ENCODE results near the gene ARHGAP28. TPM values are rescaled to one million over a fixed set of nuclear protein-coding genes. Genes with fewer than 3 reads are reported as not detected.

The ARHGAP28 gene
- total and polyA plus RNA-seq, 10 of the 15 experiments (the other 5 are each of a cell fraction or from before 2014, with no cell fraction given): not detected

- TF ChIP-seq TCF3 (IDR thresholded peaks at IDR 0.05; ENCODE audit: borderline replicate concordance, insufficient read depth, low read depth, low read length) (no peak), BHLHE40 (IDR thresholded peaks at IDR 0.05; ENCODE audit: borderline replicate concordance in 1 of 2, low read depth in 2 of 2, low read length in 1 of 2) (no peak), REST (IDR thresholded peaks at IDR 0.05; ENCODE audit: low read depth, low read length) (no peak)
Observed at GRCh38 chr18:6681331-6681875, 48.1 kb upstream of the ARHGAP28 start (continued).

- Histone ChIP-seq H3K36me3 (ENCODE audit: control insufficient read depth in 2 of 2, insufficient read depth in 2 of 2, low read length in 1 of 2) (no peaks in the 10 kb centered on the region), H3K4me2 (ENCODE audit: control insufficient read depth, insufficient read depth) (no peak overlapping the region), H3K9me3 (replicated peaks; ENCODE audit: control insufficient read depth, insufficient read depth, low read length) (no peaks in the 10 kb centered on the region), H3K27ac (ENCODE audit: control insufficient read depth, insufficient read depth) (no peak overlapping the region), H3K4me1 (ENCODE audit: control insufficient read depth, insufficient read depth, low read length) (no peaks in the 10 kb centered on the region), H4K20me1 (ENCODE audit: control insufficient read depth, insufficient read depth) (no peaks in the 10 kb centered on the region), H2AFZ (ENCODE audit: control insufficient read depth, low read depth, low read length) (no peak overlapping the region), H3K27me3 (replicated peaks in 1 of 2; ENCODE audit: control insufficient read depth in 2 of 2, insufficient read depth in 2 of 2, low read length in 1 of 2) (no peaks in the 10 kb centered on the region), H3K4me3 (no peak overlapping the region), H3K9ac (ENCODE audit: control insufficient read depth, insufficient read depth, low read length) (no peak overlapping the region), H3K79me2 (ENCODE audit: control insufficient read depth, insufficient read depth, low read length) (no peaks in the 10 kb centered on the region)
- intact Hi-C loops (cut with micrococcal nuclease; ENCODE audit: unreplicated experiment): no loop called here
- BruUV-seq (replicated peaks): no TSS peak
- no peak for FAIRE-seq
- DNase-seq (ENCODE audit: low read depth, low spot score): no peak
- ATAC-seq: no peak
- in situ Hi-C loops (cut with MboI): no loop called here
- CTCF ChIA-PET: no interaction called here
- SMC1A ChIA-PET (ENCODE audit: uncharacterized antibody, unreplicated experiment): no interaction called here
- WGBS (ENCODE audit: insufficient coverage, insufficient replicate concordance, low lambda C conversion rate, missing lambda C conversion rate): 48% methylated on average over 13 of the region's 14 CpGs
- POLR2A ChIA-PET: no interaction called here
- RAD21 ChIA-PET (ENCODE audit: unreplicated experiment): no interaction called here
- TF ChIP-seq ASH2L (IDR thresholded peaks at IDR 0.05; ENCODE audit: borderline replicate concordance, low read depth) (no peak), MYB (IDR thresholded peaks at IDR 0.05; ENCODE audit: borderline replicate concordance, low read depth, low read length) (no peak), CREM (IDR thresholded peaks at IDR 0.05; ENCODE audit: low read depth) (no peak), BRCA1 (IDR thresholded peaks at IDR 0.05; ENCODE audit: low read depth, low read length) (no peak), HDAC2 (IDR thresholded peaks at IDR 0.05) (no peak), PRDM15 (CRISPR knock-in tag; IDR thresholded peaks at IDR 0.05) (no peak), BCL11A (IDR thresholded peaks at IDR 0.05; ENCODE audit: low read depth, low read length) (no peak), MEF2A (IDR thresholded peaks at IDR 0.05; ENCODE audit: insufficient read depth, low read depth, low read length) (no peak), LARP7 (IDR thresholded peaks at IDR 0.05) (no peak), RAD51 (IDR thresholded peaks at IDR 0.05) (no peak), TCF7 (IDR thresholded peaks at IDR 0.05; ENCODE audit: borderline replicate concordance) (no peak), IRF3 (IDR thresholded peaks at IDR 0.05) (no peak)
Observed at GRCh38 chr18:6682437-6683111, 46.9 kb upstream of the ARHGAP28 start.
